ENCODE data around the gene ATF3. TPM values are rescaled to one million over a fixed set of nuclear protein-coding genes. Genes with fewer than 3 reads are reported as not detected.

The ATF3 gene
- total RNA-seq, 1 experiment from 2014 or later: 21.8 TPM

DNA sequence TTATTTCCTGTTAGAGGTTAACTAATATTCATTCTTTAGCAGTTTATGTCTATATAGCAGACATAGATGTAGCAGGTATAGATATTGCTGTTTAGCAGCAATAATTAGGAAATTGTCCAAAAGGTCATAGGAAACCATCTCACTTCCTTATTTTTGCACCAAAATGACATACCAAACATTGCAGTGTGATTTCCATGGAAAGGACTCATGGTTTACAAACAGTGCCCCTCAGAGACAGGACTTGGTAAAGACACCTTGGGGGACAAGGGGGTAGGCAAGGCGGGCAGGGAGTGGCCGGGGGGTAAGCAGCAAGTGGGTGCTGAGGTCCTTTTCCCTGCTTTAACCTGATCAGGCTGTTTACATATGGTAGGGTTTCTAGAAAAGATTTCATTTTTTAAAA lies 60.5 kb downstream of the ATF3 start:
- H3K4me1 ChIP-seq: no peaks in the 10 kb centered on the region
- CTCF ChIA-PET: interaction anchor here (1.2 kb wide), 1 partner anchor 26 kb away, joined by 3 read pairs; no protein-coding TSS in a partner anchor
- H3K4me3 ChIP-seq (ENCODE audit: low read depth, low read length): no peak overlapping the region
- H3K4me1 Mint-ChIP-seq (ENCODE audit: low read depth, unreplicated experiment): peaks cover 6% of the 10 kb centered on the region
- no peaks in the 10 kb centered on the region for H3K9me3 ChIP-seq
- peak in 1 of 2 experiments; percentile 32 for TF ChIP-seq CTCF (IDR thresholded peaks at IDR 0.05; ENCODE audit: insufficient read depth in 1 of 2, low read depth in 1 of 2, low read length in 1 of 2, severe bottlenecking in 1 of 2, unreplicated experiment in 1 of 2)
- H3K27me3 ChIP-seq (replicated peaks; ENCODE audit: control insufficient read depth, insufficient read depth, low read length): no peaks in the 10 kb centered on the region; the same call in 1 of the 2 replicates
- peaks cover 13% of the 10 kb centered on the region for H3K27me3 Mint-ChIP-seq (ENCODE audit: insufficient read depth, unreplicated experiment)
- intact Hi-C loops (cut with micrococcal nuclease; ENCODE audit: unreplicated experiment): loop anchor here (5.0 kb wide), 1 partner anchor 62 kb away; the partner anchor contains the start of gene ATF3
- POLR2A ChIA-PET: no interaction called here
- H3K27ac Mint-ChIP-seq (ENCODE audit: unreplicated experiment): no peak overlapping the region
- no peaks in the 10 kb centered on the region for H3K36me3 ChIP-seq (ENCODE audit: control insufficient read depth, insufficient read depth, low read length)
- no TSS peak for BruUV-seq (replicated peaks)
- no peaks in the 10 kb centered on the region for H3K36me3 Mint-ChIP-seq (ENCODE audit: insufficient read depth, unreplicated experiment)
- no peak overlapping the region for H3K4me3 Mint-ChIP-seq (ENCODE audit: unreplicated experiment)
- no peaks in the 10 kb centered on the region for H3K9me3 Mint-ChIP-seq (ENCODE audit: unreplicated experiment)
- peak in 1 of 2 experiments; percentile 21 for DNase-seq

DNA sequence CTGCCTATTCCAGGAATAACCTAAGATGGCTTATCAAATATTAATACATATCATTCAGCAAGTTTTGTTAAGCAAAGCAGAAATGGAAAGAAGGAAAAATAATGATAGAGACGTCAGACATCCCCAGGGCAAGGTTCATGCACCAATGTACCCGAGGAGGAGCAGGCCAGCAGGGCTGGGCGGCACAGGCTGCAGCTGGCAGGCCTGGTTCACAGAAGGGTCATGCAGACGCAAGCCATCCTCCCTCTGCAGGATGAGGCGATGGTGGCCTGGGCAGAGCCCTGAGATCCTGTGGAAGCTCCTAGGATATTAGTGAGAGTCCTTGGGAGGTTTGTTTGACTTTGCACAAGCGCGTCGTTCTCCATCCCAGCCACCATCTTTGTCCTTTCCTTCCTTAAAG lies 61.0 kb downstream of the ATF3 start:
- Mint-ChIP-seq H3K9me3 (ENCODE audit: unreplicated experiment) (no peaks in the 10 kb centered on the region), H3K27ac (ENCODE audit: unreplicated experiment) (no peak overlapping the region), H3K36me3 (ENCODE audit: insufficient read depth, unreplicated experiment) (no peaks in the 10 kb centered on the region), H3K4me3 (ENCODE audit: unreplicated experiment) (no peak overlapping the region), H3K4me1 (ENCODE audit: low read depth, unreplicated experiment) (peaks cover 6% of the 10 kb centered on the region), H3K27me3 (ENCODE audit: insufficient read depth, unreplicated experiment) (peaks cover 13% of the 10 kb centered on the region)
- CTCF ChIA-PET: no interaction called here
- no peaks in the 10 kb centered on the region for H3K4me1 ChIP-seq
- no peak for TF ChIP-seq CTCF (IDR thresholded peaks at IDR 0.05; ENCODE audit: insufficient read depth in 1 of 2, low read depth in 1 of 2, low read length in 1 of 2, severe bottlenecking in 1 of 2, unreplicated experiment in 1 of 2)
- no peaks in the 10 kb centered on the region for H3K36me3 ChIP-seq (ENCODE audit: control insufficient read depth, insufficient read depth, low read length)
- H3K9me3 ChIP-seq: no peaks in the 10 kb centered on the region
- H3K4me3 ChIP-seq (ENCODE audit: low read depth, low read length): no peak overlapping the region
- H3K27me3 ChIP-seq (replicated peaks; ENCODE audit: control insufficient read depth, insufficient read depth, low read length): no peaks in the 10 kb centered on the region; the same call in 1 of the 2 replicates
- no peak for DNase-seq
- no TSS peak for BruUV-seq (replicated peaks)
- POLR2A ChIA-PET: no interaction called here
- intact Hi-C loops (cut with micrococcal nuclease; ENCODE audit: unreplicated experiment): loop anchor here (5.0 kb wide), 1 partner anchor 62 kb away; the partner anchor contains the start of gene ATF3

DNA sequence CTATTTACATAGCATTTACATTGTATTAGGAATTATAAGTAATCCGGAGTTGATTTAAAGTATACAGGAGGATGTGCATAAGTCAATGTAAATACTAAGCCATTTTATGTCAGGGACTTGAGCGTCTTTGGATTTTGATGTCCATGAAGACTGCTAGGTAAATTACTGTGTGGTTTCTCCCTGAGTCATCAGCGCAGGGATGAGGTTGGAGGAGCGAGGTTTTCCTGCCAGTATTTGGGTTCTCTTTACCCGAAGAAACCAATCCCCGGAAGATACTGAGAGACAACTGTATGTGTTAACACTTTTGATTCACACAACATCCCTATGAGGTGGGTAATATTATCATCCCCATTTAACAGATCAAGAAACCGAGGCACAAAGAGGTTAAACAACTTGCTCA lies 61.7 kb downstream of the ATF3 start:
- Mint-ChIP-seq H3K27me3 (ENCODE audit: insufficient read depth, unreplicated experiment) (peaks cover 15% of the 10 kb centered on the region), H3K4me3 (ENCODE audit: unreplicated experiment) (no peak overlapping the region), H3K9me3 (ENCODE audit: unreplicated experiment) (no peaks in the 10 kb centered on the region), H3K27ac (ENCODE audit: unreplicated experiment) (no peak overlapping the region), H3K4me1 (ENCODE audit: low read depth, unreplicated experiment) (peaks cover 6% of the 10 kb centered on the region), H3K36me3 (ENCODE audit: insufficient read depth, unreplicated experiment) (no peaks in the 10 kb centered on the region)
- ChIA-PET POLR2A (no interaction called here), CTCF (no interaction called here)
- no peaks in the 10 kb centered on the region for H3K36me3 ChIP-seq (ENCODE audit: control insufficient read depth, insufficient read depth, low read length)
- BruUV-seq (replicated peaks): no TSS peak
- no peak for TF ChIP-seq CTCF (IDR thresholded peaks at IDR 0.05; ENCODE audit: insufficient read depth in 1 of 2, low read depth in 1 of 2, low read length in 1 of 2, severe bottlenecking in 1 of 2, unreplicated experiment in 1 of 2)
- intact Hi-C loops (cut with micrococcal nuclease; ENCODE audit: unreplicated experiment): no loop called here
- DNase-seq: no peak
- H3K9me3 ChIP-seq: no peaks in the 10 kb centered on the region
- no peaks in the 10 kb centered on the region; the same call in 1 of the 2 replicates for H3K27me3 ChIP-seq (replicated peaks; ENCODE audit: control insufficient read depth, insufficient read depth, low read length)
- no peak overlapping the region for H3K4me3 ChIP-seq (ENCODE audit: low read depth, low read length)
- no peaks in the 10 kb centered on the region for H3K4me1 ChIP-seq

Other genes with a start within 250 kb of the ATF3 start
- gene PACC1, start 193.9 kb upstream of the ATF3 start, total RNA-seq (2022): 15.6 and 15.7 TPM in 2 replicates
- gene NENF, start 175.8 kb upstream of the ATF3 start, total RNA-seq (2022): 90.1 and 95.7 TPM in 2 replicates
- 0.23 and 0.42 TPM in 2 replicates for gene BATF3, start 91.1 kb downstream of the ATF3 start, total RNA-seq (2022)
- gene NSL1, start 183.0 kb downstream of the ATF3 start, total RNA-seq (2022): 35.9 and 45.6 TPM in 2 replicates
- gene TATDN3, start 183.1 kb downstream of the ATF3 start, total RNA-seq (2022): 9.6 and 12.4 TPM in 2 replicates
- not detected in 2 replicates for gene SPATA45, start 238.9 kb downstream of the ATF3 start, total RNA-seq (2022)
- 30.8 and 36.3 TPM in 2 replicates for gene FLVCR1, start 249.5 kb downstream of the ATF3 start, total RNA-seq (2022)

Data from Caco-2 (cell line).